Islet of Langerhans (tissue), 1 donor: ENCODE measurements around the gene KRT83.
"Not testable (repeated sequence)": the region's sequence is repeated elsewhere in the genome, so short reads cannot be mapped to it uniquely, and the experiment has no call there.

ENCODE experiments used
- FAIRE-seq: peaks from one replicate; lab custom pipeline; 2011; peaks lifted over from hg19 to GRCh38; lab: Jason Lieb, UNC

The KRT83 gene

GRCh38 chr12:52331039-52331438 lies 9.8 kb upstream of the KRT83 start:
- no peak for FAIRE-seq

DNA sequence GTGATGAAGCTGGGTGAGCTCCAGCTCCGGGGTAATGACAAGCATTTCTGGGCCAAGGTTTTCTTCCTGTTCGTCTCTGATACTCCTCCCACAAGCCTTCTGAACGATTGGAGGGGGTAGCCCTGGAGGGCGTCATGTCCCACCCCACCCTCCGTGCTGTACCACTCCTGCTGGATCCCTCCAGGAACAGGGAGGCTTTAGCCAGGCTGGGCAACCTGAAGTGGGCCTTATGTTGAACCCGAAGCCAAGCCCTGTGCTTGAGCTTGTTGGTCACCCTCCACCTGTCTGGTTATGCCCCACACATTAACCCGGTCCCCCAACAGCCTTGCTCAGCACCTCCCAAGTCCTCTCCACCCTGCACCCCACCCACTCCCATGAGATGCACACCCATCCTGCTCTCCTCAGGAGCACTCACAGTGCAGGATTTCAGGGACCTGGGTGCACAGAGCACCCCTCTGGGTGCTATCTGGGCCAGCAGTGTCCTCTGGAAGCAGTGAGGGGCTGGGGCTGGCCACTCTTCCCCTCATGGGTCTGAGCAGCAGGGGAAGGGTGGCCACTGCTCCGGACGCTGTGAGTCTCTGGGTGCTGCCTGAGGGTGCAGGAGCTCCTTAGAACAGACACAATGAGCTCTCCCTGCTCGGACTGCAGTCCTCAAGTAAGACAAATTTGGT lies 6.8 kb upstream of the KRT83 start:
- no peak for FAIRE-seq

DNA sequence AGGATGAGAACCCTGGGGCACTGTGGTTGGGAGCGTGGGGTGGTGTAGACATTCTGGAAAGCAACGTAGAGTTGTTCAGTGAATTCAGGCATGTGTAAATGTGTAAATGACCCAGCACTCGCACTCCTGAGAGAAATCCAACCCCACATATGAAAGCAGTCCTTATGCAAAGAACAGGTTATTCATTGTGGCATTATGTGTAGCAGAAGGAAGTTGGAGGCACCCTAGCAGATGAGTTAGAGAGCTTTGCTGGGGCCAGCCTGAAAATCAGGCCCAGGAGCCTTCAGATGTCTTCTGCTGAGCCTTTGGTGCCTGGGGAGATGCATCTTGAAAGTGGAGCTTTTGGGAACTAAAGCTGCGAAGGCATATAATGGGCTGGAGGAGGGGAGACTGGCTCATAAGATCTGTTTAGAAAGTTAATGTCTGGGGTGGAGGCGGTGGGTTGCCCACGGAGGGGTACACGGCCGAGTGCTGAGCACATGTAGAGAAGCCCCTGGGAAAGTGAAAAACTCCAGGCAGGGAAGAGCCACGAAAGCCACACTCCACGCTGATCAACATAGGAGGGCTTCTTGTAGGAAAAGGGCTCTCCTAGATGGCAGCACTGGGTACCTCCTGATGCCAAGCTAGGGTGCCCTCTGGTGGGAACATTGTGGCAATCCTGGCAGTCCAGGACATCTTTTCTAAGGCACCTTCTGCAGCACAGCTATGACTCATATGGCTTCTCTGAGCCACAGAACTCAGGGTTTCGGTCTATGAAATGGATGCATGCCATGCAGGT lies 6.0 kb upstream of the KRT83 start:
- peak; percentile 98 for FAIRE-seq

DNA sequence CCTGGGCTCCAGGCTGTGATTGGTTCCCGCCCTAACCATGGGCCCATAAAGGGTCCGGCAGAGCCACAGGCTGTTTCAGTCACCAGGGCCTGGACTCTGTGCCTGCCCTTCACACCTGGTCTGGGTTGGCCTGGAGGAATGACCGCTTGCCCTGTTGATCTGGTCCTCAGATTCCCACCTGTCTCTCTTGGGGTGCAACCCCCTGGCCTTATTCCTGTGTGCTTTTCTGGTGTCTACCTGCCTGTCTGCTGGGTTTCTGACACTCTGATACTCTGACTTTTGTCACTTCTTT lies 2.9 kb upstream of the KRT83 start:
- no peak for FAIRE-seq

DNA sequence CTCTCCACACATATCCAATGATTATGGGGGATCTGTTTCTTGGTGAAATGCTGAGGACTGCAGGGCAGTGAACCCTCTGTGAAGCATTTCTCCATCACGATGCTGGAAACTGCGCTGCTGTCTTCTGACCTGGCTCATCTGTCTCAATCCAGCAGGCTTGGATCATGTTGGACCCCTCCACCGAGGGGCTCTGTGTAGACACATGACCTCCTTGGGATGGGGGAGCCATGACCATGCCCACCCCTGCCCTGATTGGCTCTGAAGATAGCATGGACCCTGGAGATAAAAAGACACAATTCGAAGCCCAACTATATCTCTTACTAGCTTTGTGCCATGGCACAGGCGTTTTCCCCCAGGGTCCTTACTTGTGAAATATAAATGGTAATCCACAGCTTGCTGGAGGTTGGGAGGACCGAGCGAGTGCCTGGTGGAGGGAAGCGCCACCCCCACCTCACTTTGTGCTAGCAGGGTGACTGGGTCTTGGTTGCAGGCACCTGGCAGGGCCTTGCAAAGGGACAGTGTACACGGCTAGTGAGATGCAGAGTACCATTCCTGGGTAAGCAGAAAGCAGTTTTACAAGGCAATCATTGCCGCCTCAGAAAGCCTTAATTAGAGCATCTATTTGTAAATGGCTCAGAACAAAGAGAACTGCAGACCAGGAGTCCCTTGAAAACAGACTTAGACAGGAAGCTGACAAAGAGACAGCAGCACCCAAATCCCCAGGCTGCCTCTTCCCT lies 2.4 kb upstream of the KRT83 start:
- FAIRE-seq, result no peak

DNA sequence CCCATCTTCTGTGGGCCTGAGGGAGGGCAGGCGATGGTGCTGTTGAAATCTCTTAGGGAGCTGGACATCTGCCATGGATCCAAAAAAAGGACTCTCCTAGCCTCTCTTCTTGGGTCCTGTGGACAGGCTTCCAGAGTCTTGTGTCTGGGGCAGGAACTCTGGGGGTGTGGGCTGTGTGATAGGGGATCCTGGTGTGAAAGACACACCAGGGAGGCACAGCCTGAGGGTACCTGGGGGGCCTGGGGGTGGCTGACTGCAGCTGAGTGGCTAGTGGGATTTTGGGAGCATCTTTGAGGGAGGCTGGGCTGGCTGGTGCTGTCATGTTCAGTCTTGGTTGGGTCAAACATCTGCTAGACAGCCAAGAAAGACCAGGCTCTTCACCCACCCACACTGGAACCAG lies 1.8 kb upstream of the KRT83 start:
- FAIRE-seq, result no peak

DNA sequence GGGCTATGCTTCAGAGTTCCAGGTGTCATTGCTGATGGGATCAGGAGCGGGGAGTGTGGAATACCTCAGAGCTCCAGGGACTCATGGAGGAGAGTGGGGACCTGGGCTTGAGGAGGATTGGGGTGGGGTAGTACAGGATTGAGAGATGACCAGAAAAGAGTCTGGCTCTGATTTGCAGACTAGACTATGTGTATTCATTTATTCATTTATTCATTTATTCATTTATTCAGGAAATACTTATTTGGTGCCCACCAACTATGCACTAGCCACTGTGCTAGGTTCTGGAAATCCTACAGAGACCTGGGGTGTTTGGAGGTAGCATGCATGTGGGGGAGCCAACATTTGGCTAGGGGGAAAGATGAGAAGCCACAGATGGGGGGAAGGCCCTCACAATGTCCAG lies 871 bp upstream of the KRT83 start:
- no peak for FAIRE-seq

GRCh38 chr12:52321418-52321817 lies 220 bp upstream of the KRT83 start:
- no peak for FAIRE-seq

GRCh38 chr12:52319097-52319496 lies 2.1 kb downstream of the KRT83 start:
- no peak for FAIRE-seq

GRCh38 chr12:52318241-52318990 lies 2.8 kb downstream of the KRT83 start:
- FAIRE-seq, result no peak

DNA sequence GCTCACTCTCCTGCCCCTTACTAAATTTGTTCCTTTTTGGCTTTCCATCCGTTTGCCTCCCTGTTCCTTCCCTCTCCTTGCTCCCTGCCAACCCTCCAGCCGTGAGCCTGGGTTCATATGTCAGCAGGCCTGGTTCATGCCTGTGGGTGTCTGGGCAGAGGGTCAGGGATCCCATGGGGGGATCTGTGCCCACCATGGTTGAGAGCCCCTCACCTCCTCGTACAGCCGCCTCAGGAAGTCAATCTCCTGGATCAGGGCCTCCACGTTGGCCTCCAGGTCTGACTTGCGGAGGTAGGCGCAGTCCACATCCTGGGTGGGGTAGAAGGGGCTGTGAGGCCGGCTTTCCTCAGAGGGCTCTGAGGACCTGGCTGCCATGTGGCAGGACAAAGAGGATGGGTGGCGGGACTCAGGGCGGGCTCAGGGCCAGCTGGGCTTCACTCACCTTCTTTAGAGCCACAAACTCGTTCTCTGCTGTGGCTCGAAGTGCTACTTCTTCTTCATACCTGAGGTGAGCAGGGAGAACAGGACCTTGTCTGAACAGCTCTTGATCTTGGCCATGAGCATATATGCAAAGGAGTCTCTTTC lies 3.6 kb downstream of the KRT83 start:
- no peak for FAIRE-seq

DNA sequence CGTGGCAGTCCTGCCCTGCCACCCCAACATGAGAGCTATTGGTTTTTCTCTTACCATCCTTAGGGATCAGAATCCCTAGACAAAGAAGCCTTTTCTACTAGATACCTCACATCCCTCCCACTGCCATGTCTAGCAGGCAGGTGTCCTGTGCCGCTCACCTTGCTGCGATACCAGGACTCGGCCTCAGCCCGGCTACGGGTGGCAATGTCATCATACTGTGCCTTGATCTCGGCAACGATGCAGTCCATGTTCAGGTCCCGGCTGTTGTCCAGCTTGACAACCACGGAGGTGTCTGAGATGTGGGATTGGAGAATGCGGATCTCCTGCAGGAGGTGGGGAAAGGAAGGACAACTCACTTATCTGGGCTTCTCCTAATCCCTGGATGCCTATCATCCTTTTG lies 4.5 kb downstream of the KRT83 start:
- no peak for FAIRE-seq

DNA sequence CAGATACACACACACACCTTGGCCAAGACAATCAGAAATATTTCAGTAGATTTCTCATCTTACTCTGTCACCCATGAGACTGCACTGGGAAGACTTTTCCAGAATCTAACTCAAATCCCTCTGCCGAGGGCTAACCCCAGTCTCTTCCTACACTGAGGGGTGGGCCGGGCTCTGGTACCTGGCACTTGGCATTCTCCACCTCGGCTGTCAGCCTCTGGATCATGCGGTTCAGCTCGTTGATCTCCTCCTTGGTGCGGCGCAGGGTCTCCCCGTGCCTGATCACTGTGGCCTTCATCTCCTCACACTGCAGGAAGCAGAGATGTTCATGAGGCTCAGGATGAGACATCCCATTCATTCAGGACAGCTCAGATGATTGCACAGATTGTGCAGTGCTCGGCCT lies 4.9 kb downstream of the KRT83 start:
- FAIRE-seq, result no peak

- not testable (repeated sequence) for FAIRE-seq
These were observed 5.5 kb downstream of the KRT83 start for GRCh38 chr12:52315721-52316120.

GRCh38 chr12:52314511-52314910 lies 6.7 kb downstream of the KRT83 start:
- no peak for FAIRE-seq

DNA sequence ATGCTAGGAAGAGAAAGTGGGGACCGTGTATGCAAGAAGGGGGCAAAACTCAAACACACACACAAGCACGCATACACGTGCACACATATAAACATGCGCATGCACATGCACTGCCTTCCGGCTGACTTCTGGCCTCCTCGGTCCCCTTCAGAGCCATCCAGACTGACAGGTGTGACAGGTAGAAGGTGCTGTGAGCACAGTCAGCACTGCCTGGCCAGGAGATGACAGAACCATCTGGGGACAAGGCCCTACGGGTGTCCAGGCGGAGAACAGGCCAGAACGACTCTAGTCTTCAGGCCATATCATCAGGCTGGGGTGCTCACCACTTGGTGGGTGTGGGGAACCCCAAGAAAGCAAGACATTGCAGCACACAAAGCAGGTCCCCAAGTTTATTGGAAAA lies 7.3 kb downstream of the KRT83 start:
- no peak for FAIRE-seq

DNA sequence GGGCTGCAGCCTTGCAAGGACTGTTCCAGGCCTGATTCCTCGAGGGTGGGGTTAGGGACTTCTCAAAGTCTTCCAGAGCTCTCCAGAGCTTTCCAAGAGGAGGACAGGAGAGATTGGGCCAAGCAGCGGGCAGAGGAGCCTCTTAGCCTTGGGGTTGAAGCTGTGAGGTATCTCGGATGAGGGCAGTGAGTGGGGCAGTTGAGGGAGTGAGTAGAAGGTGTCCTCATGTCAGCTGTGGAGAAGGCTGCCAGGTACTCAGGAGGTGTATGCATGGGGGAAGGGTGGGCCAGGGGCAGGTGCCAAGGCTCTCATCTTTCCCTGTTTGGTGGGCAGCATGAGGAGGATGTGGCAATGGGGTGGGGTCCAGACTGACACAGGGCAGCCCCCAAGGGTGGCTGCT lies 7.7 kb downstream of the KRT83 start:
- FAIRE-seq, result no peak

DNA sequence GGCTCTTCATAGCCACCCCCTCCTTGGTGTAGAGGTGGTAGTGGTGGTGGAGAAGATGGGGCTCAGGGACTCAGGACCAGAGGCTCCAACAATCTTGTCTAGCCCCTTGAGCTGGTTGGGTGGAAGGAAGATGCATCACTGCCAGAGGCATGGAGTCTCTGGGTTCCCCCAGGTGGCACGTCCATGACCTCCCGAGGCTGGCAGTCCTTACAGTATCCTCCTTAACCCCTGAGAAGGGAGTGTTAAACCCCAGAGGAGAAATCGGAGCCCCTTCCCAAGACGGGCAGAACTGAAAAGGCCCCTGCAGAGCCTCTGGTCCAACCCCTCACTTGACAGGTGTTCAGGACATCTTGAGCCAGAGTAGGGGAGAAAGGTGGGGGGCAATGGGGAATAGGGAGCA lies 9.1 kb downstream of the KRT83 start:
- FAIRE-seq, result no peak

DNA sequence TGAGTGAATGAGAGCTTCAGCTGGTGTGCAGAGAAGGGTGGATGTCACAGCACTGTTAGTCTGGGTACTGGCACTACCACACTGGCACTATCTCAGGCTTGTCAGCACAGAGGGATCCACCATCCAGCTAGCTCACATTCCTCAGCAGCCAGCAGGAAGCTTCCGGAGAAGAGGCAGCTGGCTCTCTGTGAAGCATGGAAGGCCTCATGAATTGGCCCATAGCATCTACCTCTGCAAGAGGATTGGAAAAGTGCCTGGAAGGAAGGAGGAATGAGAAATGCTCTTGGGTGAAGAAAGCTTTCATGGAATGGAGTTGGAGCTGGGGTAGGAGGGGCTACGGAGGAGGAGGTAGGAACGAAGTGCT lies 9.9 kb downstream of the KRT83 start:
- FAIRE-seq, result no peak

DNA sequence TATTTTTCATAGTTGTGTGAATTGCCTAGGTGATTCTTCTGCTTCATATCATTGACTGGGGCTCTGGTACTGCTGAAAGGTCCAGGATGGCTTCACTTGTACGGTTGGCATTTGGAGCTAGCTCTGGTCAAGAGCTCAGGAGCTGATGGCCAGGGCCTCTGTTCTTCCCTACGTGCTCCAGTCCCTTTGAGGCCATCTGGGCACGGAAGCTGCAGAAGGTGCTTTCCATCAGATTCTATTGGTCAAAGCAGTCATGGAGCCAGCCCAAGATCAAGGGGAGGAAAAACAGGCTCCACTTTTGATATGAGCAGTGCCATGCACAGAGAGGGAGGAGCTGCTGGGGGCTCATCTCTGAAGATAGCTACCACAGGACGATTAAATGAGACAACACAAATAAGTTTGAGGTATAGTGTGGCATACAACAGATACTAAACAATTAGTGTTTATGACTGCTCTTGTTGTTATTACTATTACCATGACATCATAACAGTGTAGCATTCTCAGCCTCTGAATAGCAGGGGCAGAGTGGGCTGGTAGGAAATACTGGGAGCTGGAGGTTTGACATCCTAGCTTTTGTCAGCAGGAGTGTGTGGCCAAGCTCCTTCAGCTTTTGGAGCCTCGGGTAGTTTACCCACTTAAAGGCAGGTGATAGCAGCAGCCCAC lies 10.4 kb downstream of the KRT83 start:
- no peak for FAIRE-seq

DNA sequence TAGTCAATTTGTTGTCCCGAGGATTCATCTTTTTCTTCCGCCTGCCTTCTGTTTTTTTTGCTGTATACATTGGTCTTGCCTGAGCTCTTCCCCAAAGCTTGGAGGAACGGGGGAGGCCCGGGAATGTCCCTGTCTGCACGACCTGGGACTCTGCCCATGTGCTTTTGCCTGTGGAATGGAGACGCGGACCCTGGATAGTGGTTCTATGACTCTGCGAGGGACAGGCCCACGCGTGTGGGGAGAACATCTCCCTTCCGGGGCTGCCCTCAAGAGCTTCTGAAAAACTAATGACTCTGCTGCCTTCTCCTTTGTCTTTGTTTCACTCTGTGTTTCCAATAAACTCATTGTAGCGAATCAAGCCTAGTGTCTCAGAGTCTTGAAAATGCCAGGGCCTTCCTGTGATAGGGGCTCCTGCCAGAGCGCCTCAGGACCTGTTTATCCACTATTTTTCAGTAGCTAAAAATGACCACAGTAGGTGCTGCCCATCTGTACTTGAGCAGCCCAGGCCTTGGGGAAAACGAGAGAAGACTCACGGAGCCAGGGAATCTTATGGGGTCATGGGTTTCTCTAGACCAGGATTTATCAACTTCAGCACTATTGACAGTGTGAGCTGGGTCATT lies 12.3 kb downstream of the KRT83 start:
- FAIRE-seq, result no peak
